GM13977 (cell line): ENCODE measurements around the gene GUCY1A2.

Experiments
- DNase-seq: peaks from one replicate; pipeline ENCODE4 v3.0.0; 2012; ENCODE audit warnings: low spot score
- in situ Hi-C: fragments of 300-500 bp; cut with MboI; formaldehyde crosslinking; loops from one replicate; pipeline ENCODE4 v1.12.0; 2022; ENCODE audit warnings: low sequenced_read_pairs, low pct_unique_long_range_greater_than_20kb, mixed read lengths, inconsistent platforms; ENCODE audit not compliant: unreplicated experiment
- TF ChIP-seq, protein P1 (sequence below): IDR thresholded peaks from 2 replicates; pipeline ENCODE4 v1.5.1; 2012; ENCODE audit warnings: mild to moderate bottlenecking, control low read depth; ENCODE audit not compliant: insufficient read depth; ENCODE audit errors: extremely low read depth, missing control alignments

Gene GUCY1A2

GRCh38 chr11:106959800-106960199 is 58.5 kb downstream of the GUCY1A2 start:
- DNase-seq: no peak
- in situ Hi-C loops: no loop called here
- TF ChIP-seq, protein P1, sequence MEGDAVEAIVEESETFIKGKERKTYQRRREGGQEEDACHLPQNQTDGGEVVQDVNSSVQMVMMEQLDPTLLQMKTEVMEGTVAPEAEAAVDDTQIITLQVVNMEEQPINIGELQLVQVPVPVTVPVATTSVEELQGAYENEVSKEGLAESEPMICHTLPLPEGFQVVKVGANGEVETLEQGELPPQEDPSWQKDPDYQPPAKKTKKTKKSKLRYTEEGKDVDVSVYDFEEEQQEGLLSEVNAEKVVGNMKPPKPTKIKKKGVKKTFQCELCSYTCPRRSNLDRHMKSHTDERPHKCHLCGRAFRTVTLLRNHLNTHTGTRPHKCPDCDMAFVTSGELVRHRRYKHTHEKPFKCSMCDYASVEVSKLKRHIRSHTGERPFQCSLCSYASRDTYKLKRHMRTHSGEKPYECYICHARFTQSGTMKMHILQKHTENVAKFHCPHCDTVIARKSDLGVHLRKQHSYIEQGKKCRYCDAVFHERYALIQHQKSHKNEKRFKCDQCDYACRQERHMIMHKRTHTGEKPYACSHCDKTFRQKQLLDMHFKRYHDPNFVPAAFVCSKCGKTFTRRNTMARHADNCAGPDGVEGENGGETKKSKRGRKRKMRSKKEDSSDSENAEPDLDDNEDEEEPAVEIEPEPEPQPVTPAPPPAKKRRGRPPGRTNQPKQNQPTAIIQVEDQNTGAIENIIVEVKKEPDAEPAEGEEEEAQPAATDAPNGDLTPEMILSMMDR: no peak

GRCh38 chr11:106959386-106959785 is 58.9 kb downstream of the GUCY1A2 start:
- TF ChIP-seq, protein P1: no peak

DNA sequence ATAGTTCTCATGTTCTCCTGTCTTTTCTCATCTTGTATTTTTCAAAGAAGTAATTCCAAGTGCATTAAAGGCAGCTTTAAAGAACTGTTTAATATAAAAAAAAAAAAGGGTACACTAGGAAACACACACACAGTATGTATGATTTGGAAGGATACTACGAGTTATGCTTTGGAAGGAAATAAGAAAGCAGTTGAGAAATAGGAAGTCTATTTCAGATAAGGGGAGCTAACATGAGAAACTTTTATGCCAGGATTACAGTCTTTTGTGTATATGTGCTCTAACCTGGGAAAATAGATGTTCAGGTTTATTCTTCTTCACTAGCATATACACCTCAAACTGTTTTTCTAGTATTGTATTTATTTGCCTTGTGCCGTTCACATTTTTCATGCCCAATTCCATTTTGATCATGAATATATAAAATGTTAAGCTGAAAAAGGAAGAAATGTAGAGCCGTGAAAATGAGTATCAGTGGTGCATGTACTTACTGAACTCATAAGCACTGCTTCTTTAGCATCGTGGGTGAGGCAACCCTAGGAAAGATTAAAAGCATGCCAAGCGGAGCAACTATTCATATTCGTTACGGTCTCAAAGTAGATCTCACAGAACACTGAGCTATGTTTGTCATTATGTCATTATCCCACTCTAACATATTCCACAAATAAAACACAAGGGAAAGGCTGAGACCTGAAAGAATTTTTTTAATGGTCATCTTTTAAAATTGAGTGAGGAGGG is 59.6 kb downstream of the GUCY1A2 start:
- no peak for DNase-seq
- TF ChIP-seq, protein P1: no peak
- in situ Hi-C loops: no loop called here

More at GRCh38 chr11:106959386-106959785, 58.9 kb downstream of the GUCY1A2 start:
- no peak for DNase-seq
- in situ Hi-C loops: no loop called here

DNA sequence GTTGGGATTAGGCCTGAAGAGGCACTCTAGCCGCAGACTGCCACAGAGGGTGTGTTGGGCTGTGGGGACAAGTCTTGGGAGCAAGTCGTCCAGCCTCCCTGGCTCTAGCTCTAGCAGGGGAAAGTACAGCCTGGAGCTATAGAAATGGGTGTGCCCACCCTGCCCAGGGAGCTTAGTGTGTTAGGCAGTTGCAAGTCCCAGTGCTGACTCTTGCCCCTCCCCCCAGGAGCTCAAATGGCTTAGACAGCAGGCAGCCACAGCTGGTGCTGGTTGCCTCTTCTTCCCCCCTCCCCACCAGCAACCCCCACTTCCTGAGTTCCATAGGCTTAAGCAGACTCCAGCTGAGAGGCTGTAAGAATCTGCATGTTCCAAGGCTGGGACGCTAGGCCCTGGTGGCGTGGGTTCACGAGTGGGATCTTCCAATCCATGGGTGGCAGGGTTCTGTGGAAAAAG is 61.2 kb downstream of the GUCY1A2 start:
- TF ChIP-seq, protein P1: no peak

GRCh38 chr11:106950067-106950491 is 68.2 kb downstream of the GUCY1A2 start:
- in situ Hi-C loops: no loop called here
- DNase-seq: no peak
- TF ChIP-seq, protein P1: no peak

More for the DNA sequence above, 61.2 kb downstream of the GUCY1A2 start:
- in situ Hi-C loops: no loop called here
- no peak for DNase-seq

- in situ Hi-C loops: no loop called here
- TF ChIP-seq, protein P1: no peak
- DNase-seq: no peak
These were observed 75.2 kb downstream of the GUCY1A2 start for GRCh38 chr11:106943089-106943488.
